ENCODE measurements around the gene CDH4. TPM values are rescaled to one million over a fixed set of nuclear protein-coding genes. Genes with fewer than 3 reads are reported as not detected.

CDH4 gene
- total and polyA plus RNA-seq, 9 of the 15 experiments (the other 6 are each of a cell fraction or from before 2014, with no cell fraction given), result 0.04 TPM; not detected in 8

DNA sequence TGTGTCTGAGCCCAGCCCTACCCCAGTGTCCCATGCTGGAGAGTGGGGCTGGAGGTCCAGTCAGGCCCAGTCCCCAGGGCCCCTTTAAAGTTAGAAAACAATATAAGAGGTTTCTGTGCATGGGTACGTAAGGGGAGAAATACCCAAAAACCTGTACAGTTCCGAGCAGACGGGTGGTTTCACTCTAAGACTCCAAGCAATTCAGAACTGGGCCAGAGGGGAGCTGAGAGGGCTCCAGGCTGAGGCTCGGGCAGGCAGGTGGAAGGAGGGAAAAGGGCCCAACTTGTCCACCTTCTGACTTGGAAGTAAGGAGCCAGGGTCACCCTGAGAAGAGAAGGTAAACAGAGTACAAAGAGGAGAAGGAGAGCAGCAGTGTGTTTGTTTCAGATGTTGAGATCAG, 296.0 kb downstream of the CDH4 start (continued):
- TF ChIP-seq, protein P1, sequence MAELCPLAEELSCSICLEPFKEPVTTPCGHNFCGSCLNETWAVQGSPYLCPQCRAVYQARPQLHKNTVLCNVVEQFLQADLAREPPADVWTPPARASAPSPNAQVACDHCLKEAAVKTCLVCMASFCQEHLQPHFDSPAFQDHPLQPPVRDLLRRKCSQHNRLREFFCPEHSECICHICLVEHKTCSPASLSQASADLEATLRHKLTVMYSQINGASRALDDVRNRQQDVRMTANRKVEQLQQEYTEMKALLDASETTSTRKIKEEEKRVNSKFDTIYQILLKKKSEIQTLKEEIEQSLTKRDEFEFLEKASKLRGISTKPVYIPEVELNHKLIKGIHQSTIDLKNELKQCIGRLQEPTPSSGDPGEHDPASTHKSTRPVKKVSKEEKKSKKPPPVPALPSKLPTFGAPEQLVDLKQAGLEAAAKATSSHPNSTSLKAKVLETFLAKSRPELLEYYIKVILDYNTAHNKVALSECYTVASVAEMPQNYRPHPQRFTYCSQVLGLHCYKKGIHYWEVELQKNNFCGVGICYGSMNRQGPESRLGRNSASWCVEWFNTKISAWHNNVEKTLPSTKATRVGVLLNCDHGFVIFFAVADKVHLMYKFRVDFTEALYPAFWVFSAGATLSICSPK (IDR thresholded peaks at IDR 0.05; ENCODE audit: borderline replicate concordance), result no peak
- TF ChIP-seq, protein P2, sequence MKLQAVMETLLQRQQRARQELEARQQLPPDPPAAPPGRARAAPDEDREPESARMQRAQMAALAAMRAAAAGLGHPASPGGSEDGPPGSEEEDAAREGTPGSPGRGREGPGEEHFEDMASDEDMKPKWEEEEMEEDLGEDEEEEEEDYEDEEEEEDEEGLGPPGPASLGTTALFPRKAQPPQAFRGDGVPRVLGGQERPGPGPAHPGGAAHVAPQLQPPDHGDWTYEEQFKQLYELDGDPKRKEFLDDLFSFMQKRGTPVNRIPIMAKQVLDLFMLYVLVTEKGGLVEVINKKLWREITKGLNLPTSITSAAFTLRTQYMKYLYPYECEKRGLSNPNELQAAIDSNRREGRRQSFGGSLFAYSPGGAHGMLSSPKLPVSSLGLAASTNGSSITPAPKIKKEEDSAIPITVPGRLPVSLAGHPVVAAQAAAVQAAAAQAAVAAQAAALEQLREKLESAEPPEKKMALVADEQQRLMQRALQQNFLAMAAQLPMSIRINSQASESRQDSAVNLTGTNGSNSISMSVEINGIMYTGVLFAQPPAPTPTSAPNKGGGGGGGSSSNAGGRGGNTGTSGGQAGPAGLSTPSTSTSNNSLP (IDR thresholded peaks at IDR 0.05; ENCODE audit: borderline replicate concordance, low read depth, low read length), result no peak
- no peak for TF ChIP-seq XRCC3 (IDR thresholded peaks at IDR 0.05)

DNA sequence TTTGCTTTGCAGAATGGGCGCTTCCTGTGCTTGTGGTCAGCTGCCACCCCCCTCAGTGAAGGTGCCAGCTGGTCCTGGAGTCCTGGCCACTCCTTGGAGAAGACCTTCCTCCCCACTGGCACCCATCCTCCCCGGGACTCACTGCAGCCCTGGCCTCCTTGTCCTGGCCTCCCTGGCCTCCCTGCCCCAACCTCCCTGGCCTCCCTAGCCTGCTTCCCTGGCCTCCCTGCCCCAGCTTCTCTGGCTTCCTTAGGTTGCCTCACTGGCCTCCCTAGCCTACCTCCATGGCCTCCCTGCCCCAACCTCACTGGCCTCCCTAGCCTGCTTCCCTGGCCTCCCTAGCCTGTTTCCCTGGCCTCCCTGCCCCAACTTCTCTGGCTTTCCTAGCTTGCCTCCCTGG, 297.8 kb downstream of the CDH4 start:
- Histone ChIP-seq H3K4me3 (no peak overlapping the region), H3K79me2 (ENCODE audit: control insufficient read depth, insufficient read depth, low read length) (no peaks in the 10 kb centered on the region), H3K4me1 (replicated peaks in 1 of 2; ENCODE audit: control insufficient read depth in 2 of 2, insufficient read depth in 2 of 2, low read length in 2 of 2) (no peaks in the 10 kb centered on the region), H2AFZ (ENCODE audit: low read depth, low read length) (no peak overlapping the region), H3K9me1 (ENCODE audit: control insufficient read depth, insufficient read depth, low read length) (no peaks in the 10 kb centered on the region), H3K9me3 (replicated peaks; ENCODE audit: control insufficient read depth, insufficient read depth, low read depth, low read length) (no peaks in the 10 kb centered on the region), H4K20me1 (replicated peaks; ENCODE audit: control insufficient read depth, insufficient read depth, low read length) (0 out of 2 replicates have a peak, but pooled peaks cover 3% of the 10 kb centered on the region), H3K27me3 (ENCODE audit: control insufficient read depth in 2 of 2, insufficient read depth in 2 of 2, low read length in 2 of 2) (peaks cover 14 to 42% of the 10 kb centered on the region in 2 experiments), H3K27ac (ENCODE audit: extremely low read depth, low read depth, low read length) (no peak overlapping the region), H3K4me2 (ENCODE audit: insufficient read depth, low read length) (no peak overlapping the region), H3K9ac (ENCODE audit: insufficient read depth in 1 of 2, low read depth in 2 of 2, low read length in 2 of 2) (no peak overlapping the region), H3K36me3 (ENCODE audit: control insufficient read depth, insufficient read depth, low read length) (no peaks in the 10 kb centered on the region)
- intact Hi-C loops (cut with micrococcal nuclease) (no loop called here), in situ Hi-C loops (cut with MboI) (no loop called here)
- ChIA-PET POLR2A (no interaction called here), CTCF (ENCODE audit: low intra/inter-chr PET ratio) (no interaction called here)
- WGBS (ENCODE audit: insufficient coverage, low coverage, missing lambda C conversion rate), result 0% methylated on average over 2 of the region's 2 CpGs
- no TSS peak for BruUV-seq (replicated peaks)
- TF ChIP-seq CEBPG (CRISPR knock-in tag; IDR thresholded peaks at IDR 0.05) (no peak), CEBPG (tag; conservative IDR thresholded peaks at IDR 0.05 in 1 of 2, IDR thresholded peaks at IDR 0.05 in 1 of 2) (no peak), RBM34 (IDR thresholded peaks at IDR 0.05; ENCODE audit: borderline replicate concordance, insufficient read depth, low read length) (no peak), U2AF2 (optimal IDR thresholded peaks at IDR 0.05; ENCODE audit: low read depth, low read length) (no peak), STAT5B (CRISPR knock-in tag; IDR thresholded peaks at IDR 0.05) (no peak)
- TF ChIP-seq, protein P3, sequence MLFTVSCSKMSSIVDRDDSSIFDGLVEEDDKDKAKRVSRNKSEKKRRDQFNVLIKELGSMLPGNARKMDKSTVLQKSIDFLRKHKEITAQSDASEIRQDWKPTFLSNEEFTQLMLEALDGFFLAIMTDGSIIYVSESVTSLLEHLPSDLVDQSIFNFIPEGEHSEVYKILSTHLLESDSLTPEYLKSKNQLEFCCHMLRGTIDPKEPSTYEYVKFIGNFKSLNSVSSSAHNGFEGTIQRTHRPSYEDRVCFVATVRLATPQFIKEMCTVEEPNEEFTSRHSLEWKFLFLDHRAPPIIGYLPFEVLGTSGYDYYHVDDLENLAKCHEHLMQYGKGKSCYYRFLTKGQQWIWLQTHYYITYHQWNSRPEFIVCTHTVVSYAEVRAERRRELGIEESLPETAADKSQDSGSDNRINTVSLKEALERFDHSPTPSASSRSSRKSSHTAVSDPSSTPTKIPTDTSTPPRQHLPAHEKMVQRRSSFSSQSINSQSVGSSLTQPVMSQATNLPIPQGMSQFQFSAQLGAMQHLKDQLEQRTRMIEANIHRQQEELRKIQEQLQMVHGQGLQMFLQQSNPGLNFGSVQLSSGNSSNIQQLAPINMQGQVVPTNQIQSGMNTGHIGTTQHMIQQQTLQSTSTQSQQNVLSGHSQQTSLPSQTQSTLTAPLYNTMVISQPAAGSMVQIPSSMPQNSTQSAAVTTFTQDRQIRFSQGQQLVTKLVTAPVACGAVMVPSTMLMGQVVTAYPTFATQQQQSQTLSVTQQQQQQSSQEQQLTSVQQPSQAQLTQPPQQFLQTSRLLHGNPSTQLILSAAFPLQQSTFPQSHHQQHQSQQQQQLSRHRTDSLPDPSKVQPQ (CRISPR knock-in tag; IDR thresholded peaks at IDR 0.05; ENCODE audit: borderline replicate concordance), result no peak
- TF ChIP-seq, protein P4, sequence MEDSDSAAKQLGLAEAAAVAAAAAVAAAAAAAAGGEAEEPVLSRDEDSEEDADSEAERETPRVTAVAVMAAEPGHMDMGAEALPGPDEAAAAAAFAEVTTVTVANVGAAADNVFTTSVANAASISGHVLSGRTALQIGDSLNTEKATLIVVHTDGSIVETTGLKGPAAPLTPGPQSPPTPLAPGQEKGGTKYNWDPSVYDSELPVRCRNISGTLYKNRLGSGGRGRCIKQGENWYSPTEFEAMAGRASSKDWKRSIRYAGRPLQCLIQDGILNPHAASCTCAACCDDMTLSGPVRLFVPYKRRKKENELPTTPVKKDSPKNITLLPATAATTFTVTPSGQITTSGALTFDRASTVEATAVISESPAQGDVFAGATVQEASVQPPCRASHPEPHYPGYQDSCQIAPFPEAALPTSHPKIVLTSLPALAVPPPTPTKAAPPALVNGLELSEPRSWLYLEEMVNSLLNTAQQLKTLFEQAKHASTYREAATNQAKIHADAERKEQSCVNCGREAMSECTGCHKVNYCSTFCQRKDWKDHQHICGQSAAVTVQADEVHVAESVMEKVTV (CRISPR knock-in tag; IDR thresholded peaks at IDR 0.05), result no peak
- ATAC-seq (no peak), DNase-seq (ENCODE audit: extremely low read depth in 1 of 4, low spot score in 3 of 4) (no peak), FAIRE-seq (no peak)
